NCI-H2196 (cell line): ENCODE results near the gene TRIP4.
"Not testable (repeated sequence)": the region's sequence is repeated elsewhere in the genome, so short reads cannot be mapped to it uniquely, and the experiment has no call there.

Experiments
- DNase-seq: peaks from one replicate; lab custom pipeline; 2025; ENCODE audit not compliant: unreplicated experiment; lab: John Stamatoyannopoulos, UW

TRIP4 gene

DNA sequence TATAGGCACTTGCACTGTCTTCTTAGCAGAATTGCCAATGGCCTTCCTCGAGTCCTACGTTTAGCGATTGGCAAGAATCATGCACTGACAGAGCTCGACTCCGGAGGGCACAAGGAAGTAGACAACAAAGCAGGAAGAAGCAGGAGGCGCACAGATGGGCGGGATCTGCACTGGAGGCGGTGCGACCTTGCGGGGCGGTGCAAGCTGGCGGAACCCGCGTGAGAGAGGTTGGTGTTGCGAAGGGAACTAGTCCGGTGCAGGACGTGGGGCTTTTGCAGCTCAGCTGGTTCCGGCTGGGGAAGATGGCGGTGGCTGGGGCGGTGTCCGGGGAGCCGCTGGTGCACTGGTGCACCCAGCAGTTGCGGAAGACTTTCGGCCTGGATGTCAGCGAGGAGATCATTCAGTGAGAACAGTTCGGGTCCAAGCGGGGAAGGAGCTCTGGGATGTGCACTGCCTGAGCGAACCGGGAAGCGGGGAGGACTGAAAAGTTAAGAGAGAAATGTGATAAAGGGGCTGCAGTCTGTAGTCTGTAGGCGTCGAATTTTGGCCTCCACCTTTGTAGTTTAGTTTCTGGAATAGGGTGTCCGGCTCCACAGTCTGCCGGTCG lies at the start of gene TRIP4:
Gene TRIP4 (plus strand): TSS at position 275 of the 607 bp plus-strand sequence. CDS start 28 bp downstream, at position 303.
- peak; percentile 83 for DNase-seq

DNA sequence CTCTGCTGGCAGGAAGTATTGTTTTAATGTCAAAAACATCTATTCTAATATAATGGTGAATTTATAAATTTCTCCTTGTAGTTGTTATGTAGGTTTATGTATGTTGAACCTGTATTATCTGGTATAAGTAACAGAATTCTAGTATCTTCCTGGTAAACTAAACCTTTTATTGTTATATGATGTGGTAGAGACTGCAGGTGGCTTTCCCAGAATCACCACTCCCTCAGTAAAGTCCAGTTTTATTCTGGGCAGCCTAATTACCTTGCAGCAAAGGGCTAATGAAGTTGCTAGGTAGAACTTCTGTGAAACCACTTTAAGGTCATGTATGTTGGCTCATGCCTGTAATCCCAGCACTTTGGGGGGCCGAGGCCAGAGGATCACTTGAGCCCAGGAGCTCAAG lies 47.3 kb upstream of the TRIP4 start:
- DNase-seq, result no peak

DNA sequence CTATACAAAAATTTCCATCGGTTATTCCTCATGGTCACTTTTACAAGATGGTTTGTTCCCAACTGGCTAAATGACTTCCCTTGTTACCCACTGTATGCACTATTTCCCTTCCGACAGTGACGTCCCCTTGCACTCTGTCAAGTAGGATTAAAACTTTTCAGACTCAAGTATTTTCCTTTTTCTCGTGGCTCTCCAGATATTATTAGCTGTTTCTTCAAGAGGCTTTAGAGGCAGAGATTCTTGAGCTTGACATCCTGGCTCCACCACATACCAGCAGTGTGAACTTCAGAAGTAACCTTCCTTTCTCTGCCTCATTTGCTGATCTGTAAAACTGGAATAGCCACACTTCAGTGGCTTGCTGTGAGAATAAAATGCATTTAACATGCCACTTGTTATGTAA lies 45.7 kb upstream of the TRIP4 start:
- DNase-seq, result no peak

DNA sequence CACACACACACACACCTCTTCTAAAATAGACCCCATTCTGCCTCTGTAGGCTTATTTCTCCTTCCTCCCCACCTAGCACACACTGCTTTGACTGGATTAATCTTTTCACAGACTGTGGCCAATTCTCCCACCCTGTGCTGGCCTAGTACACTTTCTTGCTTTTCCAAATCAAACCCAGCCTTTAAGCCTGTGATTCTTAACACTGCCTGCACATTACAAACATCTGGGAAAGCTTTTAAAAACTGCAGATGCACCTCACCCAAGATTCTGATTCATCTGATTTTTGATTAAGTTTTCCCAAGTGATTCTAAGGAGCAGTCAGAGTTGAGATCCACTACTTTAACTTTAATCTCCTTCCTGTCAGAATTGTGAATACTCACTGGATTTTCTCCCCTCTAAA lies 44.4 kb upstream of the TRIP4 start:
- DNase-seq, result no peak

DNA sequence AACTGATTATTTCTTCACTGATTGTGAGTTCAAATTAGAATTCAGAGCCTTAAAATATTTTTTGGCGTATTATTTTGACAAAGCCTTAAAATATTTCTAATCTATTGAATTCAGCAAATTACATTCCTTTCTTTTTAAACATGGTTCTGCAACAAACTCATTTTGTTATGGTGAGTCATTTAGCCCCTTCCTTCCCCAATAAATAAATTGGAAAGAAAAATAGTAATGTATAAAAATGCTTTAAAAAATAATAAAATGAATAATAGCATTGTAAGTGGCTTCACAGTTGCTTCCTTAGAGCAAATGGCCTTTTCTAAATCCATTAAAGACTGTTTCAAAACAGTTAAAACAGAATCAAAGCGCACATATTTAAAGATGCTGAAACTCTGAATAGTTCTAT lies 43.8 kb upstream of the TRIP4 start:
- no peak for DNase-seq

DNA sequence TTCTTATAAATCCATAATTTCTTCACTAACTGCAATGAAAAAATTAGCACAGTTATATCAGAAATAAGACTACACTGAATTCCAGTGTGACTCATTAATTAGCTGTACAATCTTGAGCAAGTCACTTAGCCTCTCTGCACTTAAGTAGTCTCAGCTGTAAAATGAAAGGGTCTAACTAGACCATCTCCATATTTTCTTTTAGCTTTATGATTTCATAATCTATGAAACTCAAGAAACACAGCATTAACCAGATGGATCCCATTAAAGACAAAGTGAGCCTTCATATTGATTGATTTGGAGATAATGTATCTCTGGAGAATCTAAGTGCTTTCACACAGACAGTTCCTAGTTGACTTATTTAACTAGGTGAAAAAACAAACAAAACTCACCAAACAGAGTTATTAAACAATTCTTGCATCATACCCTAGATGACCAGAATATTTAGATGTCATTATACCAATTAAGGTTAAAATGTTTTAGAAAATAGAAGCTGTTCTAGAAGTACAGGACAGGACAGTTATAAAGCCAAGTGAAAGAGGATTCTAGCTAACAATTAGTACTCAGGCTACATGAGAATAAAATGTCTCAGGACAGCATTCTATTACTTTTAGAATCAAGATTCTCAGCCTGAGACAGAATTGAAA lies 42.9 kb upstream of the TRIP4 start:
- DNase-seq, result no peak

DNA sequence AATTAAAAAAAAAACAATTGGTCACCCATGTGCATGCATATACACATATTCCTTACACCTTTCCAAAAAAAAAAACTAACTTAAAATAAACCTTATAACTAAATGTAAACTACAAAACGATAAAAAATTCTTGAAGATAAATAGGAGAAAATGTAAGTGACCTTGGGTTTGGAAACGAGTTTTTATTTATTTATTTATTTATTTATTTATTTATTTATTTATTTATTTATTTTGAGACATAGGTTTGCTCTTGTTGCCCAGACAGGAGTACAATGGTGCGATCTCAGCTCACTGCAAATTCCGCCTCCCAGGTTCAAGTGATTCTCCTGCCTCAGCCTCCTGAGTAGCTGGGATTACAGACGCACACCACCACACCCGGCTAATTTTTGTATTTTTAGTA lies 41.4 kb upstream of the TRIP4 start:
- DNase-seq, result not testable (repeated sequence)

DNA sequence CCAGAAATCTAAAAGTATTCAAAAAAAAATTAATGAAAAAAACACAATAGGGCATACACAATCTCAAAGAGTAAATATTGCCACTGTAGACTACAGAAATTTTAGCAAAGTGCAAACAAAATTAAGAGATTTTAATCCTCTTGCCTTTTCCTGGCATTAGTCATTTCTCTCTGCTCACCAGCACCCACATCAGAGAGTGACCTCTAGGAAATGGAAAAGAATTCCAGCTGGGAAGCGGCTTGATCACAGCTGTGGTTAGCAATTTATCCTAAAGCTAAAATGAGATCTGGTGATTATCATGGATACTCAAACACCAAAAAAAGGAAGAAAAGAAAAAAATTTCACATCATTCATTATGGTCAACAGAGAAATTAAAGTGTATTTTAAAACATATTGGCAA lies 39.2 kb upstream of the TRIP4 start:
- DNase-seq, result no peak

DNA sequence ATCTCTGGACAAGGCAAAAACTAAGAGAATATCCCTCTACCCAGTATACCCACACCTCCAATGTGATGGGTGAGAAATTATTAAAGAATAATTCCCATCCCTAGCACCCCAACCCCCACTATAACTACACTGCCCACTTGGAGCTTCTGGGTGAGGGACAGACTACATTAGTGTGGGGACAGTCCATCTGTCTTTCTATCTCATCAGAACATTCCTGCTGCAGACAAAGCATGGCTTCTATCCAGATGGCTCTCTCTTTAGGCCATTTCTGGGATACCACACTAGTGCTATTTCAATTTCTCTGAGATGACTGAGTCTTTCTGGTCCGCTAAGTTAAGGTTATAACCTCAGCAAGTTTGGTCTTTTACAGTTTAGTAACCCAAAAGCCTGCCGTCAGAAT lies 38.3 kb upstream of the TRIP4 start:
- no peak for DNase-seq

DNA sequence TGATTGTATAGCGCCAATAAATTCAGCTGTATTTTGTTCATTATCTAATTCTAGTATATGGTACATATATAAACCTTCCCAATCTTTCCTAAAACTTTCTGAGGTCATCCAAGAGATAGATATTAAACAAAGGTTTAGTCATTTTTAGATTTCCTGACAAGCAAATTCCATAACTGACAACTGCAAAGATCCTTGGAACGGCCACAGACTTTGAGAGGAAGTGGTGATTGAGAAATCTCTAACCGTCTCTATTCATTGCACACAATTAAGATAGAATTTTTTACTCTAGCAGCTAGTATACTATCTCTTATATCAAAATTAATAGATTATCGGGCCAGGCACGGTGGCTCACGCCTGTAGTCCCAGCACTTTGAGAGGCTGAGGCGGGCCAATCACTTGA lies 36.4 kb upstream of the TRIP4 start:
- DNase-seq, result no peak

DNA sequence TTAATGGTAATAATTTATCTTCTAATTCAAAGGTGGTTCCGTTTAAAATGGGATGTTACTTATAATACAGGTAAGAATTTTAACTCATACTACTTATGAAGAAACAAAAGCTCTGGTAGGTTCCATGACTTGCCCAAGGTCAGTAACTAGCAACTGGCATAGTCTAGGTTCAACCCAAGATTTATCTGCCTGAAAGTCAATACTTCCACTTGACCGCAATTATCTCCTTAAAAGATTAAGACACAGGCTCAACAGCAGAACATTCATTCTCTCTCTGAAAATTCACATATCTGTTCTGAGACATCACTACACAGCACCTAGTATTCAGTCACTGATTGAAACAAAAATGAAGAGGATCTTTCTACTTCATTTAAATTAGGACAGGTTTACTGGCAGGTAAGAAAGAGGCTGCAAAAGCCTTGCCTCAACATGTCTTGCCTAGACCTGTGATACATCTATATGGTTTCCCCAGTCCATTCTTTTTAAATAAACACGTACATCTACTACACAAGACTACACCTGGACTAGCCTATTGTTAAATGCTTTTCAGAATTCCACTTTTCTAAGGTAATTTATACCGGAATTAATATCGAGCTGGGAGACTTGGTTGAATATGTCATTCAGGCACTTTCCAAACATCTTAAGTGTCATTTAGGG lies 32.8 kb upstream of the TRIP4 start:
- no peak for DNase-seq

DNA sequence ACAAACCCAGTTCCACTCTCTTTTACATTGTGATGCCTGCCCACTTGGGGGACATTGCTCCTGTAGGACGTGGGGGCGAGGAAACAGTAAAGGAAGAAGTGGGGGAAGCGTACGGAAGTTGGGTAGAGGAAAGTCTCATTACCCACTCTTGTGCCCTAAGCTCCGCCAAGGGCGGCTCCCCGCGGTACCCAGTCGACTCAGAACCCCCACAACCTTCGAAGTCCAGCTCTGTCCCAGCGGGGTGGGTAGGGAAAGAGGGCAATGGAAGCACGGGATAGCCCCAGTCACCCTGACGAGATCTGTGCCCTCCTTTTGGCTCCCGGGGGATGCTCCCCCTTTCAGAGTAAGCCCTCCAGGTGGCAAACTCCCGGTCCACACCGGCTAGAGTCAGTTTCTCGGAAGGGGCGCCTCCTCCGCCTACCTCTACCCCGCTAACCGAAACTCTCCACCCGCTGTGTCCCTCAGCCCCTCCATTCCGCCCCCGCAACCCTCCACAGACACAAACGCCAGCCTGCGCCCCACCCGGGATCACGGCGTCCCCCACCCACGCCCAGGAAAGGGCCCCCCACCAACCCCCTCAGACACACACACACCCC lies 32.2 kb upstream of the TRIP4 start:
- no peak for DNase-seq

DNA sequence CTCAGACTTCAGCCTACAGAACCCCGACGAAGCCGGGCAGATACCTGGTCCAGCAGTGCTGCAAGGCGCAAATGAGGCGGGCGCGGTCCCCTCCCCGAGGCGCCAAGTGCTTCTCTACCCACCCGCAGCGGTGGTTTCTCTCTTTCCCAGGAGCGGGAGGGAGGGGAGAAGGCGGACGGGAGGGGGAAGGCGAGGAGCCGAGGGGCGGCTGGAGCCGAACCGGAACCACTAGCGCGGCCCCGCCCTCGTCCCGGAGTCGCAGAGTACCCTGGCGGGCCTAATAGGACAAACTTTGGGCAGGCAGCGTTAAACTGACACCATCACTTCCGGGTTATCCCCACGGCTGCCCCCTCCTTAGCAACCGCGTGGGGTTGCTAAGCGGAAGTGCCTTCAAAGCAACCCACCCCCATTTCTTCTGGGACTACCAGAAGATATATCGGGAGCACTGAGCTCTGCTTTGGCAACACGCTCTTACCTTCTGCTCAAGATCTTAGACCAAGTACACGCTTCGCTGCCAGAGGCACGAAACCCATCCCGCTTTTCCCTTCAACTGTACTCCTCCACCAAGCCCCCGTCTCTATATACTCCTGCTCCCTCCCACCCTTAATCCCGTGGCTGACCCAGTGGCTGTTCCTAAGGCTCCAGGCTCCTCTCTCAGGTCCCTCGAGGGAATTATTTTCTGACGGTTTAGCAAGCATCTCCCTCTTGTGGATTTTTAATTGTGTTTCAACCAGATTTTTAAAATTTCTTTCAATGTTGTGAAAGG lies 31.5 kb upstream of the TRIP4 start, which contains the start of gene CSNK1G1:
Gene CSNK1G1 (minus strand): TSS at position 230 of the 766 bp plus-strand sequence. CDS start 55,674 bp downstream, outside the sequence.
- peak; percentile 84 for DNase-seq

DNA sequence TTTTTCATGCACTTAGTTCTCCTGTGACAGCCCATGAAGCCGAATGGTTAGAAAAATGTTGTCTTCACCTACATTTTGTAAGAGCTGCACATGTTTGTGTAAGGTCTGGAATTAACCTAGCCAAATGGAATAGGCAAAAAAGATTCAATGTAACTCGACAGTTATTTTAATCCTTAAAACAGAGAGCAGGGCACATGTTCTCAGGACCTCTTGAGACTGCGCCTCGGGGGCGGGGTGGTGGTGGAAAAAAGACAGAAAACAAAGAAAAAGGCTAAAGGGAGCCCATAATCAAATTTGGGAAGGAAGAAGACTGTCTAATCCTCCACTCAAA lies 31.0 kb upstream of the TRIP4 start:
- DNase-seq, result no peak

DNA sequence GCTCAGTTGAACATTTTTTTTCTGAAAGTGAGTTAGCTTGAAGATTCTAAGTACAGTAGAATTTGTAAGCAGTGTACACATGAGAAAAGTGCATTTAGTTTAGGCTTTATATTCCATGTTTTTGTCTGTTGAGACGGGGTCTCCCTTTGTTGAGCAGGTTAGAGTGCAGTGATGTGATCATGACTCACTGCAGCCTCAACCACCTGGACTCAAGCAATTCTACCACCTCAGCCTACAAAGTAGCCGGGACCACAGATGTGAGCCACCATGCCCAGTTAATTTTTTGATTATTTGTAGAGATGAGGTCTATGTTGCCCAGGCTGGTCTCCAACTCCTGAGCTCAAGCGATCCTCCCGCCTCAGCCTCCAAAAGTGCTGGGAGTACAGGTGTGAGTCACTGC lies 26.4 kb upstream of the TRIP4 start:
- DNase-seq, result no peak

DNA sequence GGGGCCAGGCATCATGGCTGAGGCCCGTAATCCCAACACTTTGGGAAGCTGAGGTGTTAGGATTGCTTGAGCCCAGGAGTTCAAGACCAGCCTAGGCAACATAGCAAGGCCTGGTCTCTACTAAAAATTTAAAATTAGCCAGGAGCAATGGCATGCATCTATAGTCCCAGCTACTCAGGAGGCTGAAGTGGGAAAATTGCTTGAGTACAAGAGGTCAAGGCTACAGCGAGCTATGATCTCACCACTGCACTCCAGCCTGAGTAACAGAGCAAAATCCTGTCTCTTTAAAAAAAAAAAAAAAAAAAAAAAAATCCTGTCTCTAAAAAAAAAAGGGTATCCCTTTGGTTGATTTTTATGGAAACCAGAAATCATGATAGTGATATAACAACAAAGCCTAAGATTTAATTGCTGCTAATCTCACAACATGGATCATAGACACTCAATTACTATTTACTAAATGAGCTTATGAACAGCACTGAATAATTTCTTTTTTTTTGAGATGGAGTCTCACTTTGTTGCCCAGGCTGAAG lies 18.5 kb upstream of the TRIP4 start:
- no peak for DNase-seq

DNA sequence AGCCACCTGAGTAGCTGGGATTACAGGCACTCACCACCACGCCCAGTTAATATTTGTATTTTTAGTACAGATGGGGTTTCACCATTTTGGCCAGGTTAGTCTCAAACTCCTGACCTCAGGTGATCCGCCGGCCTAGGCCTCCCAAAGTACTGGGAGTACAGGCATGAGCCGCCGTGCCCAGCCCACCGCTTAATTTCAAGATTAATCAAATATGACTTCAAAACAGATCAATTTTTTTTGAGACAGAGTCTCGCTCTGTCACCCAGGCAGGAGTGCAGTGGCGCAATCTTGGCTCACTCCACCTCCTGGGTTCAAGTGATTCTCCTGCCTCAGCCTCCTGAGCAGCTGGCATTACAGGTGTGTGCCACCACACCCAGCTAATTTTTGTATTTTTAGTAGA lies 16.3 kb upstream of the TRIP4 start:
- DNase-seq, result not testable (repeated sequence)

DNA sequence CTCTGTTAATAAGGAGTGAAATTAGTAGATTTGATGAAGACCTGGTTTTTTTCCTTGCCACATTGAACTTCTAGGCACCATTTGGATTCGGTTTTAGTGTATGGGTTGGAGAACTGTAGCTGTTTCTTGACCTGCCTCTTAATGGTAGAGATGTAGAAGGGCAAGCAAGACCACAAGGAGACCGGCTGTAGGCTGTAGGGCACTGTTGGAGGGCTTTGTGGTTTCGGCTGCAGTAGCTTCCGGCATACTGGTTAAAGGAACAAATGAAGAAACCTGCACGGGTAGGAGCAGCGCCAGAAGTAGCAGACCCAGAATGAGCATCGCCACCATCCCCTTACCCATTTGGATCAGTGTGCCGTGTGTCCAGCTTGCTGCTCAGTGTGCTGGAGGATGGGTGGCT lies 14.3 kb upstream of the TRIP4 start:
- no peak for DNase-seq

DNA sequence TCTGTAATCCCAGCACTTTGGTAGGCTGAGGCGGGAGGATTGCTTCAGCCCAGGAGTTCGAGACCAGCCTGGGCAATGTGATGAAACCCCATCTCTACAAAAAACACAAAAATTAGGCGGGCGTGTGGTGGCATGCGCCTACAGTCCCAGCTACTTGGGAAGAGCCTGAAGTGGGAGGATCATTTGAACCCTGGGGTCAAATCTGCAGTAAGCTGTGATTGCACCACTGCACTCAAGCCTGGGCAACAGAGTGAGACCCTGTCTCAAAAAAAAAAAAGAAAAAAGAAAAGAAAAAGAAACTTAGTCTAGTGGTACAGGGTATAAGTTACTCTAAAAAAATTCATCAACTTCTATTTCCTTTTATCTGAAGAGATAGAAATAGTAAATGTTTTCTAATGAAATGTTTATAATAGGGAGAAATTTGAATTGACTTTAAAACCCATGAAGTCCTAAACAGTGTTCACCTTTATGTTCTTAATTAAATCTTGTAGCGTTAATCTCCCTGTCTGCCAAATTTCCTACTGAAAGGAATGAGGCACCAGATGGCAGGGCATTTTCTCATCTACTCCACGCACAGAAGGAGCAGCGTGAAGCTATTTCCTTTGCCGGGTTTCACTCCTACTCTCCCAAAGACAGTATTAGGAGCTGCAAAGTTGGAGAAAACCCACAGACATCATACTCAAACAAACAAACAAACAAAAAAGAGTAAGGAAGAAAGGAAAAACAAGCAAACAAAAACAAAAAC lies 8.2 kb upstream of the TRIP4 start:
- no peak for DNase-seq

DNA sequence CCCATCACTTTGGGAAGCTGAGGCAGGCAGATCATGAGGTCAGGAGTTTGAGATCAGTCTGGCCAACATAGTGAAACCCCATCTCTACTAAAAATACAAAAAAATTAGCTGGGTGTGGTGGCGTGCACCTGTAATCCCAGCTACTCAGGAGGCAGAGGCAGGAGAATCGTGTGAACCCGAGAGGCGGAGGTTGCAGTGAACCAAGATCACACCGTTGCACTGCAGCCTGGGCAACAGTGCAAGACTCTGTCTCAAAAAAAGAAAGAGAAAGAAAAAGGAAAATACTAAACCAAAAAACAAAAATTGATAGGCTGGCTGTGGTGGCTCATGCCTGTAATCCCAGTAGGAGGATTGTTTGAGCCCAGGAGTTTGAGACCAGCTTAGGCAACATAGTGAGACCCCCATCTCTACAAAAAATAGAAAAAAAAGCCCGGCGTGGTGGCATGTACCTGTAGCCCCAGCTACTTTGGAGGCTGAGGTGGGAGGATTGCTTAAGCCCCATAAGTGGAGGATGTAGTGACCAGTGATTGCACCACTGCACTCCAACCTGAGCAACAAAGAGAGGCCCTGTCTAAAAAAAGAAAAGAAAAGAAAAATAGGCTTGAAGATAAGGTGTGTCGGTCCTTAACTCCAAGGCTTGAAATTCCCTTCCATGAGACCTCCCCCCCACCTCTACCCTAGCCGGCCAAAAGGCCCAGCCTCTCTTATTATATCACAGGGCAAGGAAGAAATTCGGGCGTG lies 7.3 kb upstream of the TRIP4 start:
- DNase-seq, result not testable (repeated sequence)
